Hepatocyte (in vitro differentiated cells): ENCODE results near the gene ATP9A. TPM values are rescaled to one million over a fixed set of nuclear protein-coding genes. Genes with fewer than 3 reads are reported as not detected.

Source experiments
- DNase-seq: peaks from one replicate; pipeline ENCODE4 v3.0.0-alpha.2; 2016; ENCODE audit warnings: low spot score
- H2AFZ ChIP-seq: fragments of 200-600 bp; sonication (generic); 2 replicates; pipeline ENCODE4 v1.6.0; 2016; ENCODE audit warnings: antibody characterized with exemption, mild to moderate bottlenecking
- H3K27ac ChIP-seq: fragments of 200-600 bp; sonication (generic); 2 replicates; pipeline ENCODE4 v1.5.1; 2016; ENCODE audit warnings: mild to moderate bottlenecking
- H3K27me3 ChIP-seq: fragments of 200-600 bp; sonication (generic); 2 replicates; pipeline ENCODE4 v1.6.1; 2016
- H3K36me3 ChIP-seq: fragments of 200-600 bp; sonication (generic); replicated peaks from 2 replicates; pipeline ENCODE4 v1.5.1; 2016; ENCODE audit warnings: low read depth; ENCODE audit not compliant: insufficient read depth
- H3K4me1 ChIP-seq: fragments of 200-600 bp; sonication (generic); 2 replicates; pipeline ENCODE4 v1.5.1; 2016; ENCODE audit warnings: mild to moderate bottlenecking, moderate library complexity; ENCODE audit not compliant: insufficient read depth
- H3K4me2 ChIP-seq: fragments of 200-600 bp; sonication (generic); 2 replicates; pipeline ENCODE4 v1.6.0; 2016
- H3K4me3 ChIP-seq: fragments of 200-600 bp; sonication (generic); 2 replicates; pipeline ENCODE4 v1.5.1; 2016; ENCODE audit warnings: mild to moderate bottlenecking
- H3K79me2 ChIP-seq: fragments of 200-600 bp; sonication (generic); 2 replicates; pipeline ENCODE4 v1.6.0; 2017; ENCODE audit warnings: mild to moderate bottlenecking
- H3K9me2 ChIP-seq: fragments of 200-600 bp; sonication (generic); replicated peaks from 2 replicates; pipeline ENCODE4 v1.6.0; 2017; ENCODE audit warnings: mild to moderate bottlenecking; ENCODE audit not compliant: insufficient read depth
- H3K9me3 ChIP-seq: fragments of 200-600 bp; sonication (generic); 2 replicates; pipeline ENCODE4 v1.5.1; 2016; ENCODE audit warnings: low read depth, mild to moderate bottlenecking
- H4K20me1 ChIP-seq: fragments of 200-600 bp; sonication (generic); 2 replicates; pipeline ENCODE4 v1.6.0; 2016; ENCODE audit warnings: mild to moderate bottlenecking; ENCODE audit not compliant: insufficient read depth, poor library complexity, severe bottlenecking
- CTCF ChIP-seq: fragments of 200-600 bp; sonication (generic); IDR thresholded peaks from 2 replicates; pipeline ENCODE4 v1.5.1; 2016; ENCODE audit warnings: antibody characterized with exemption, mild to moderate bottlenecking; ENCODE audit not compliant: poor library complexity
- EZH2 ChIP-seq: fragments of 200-600 bp; sonication (generic); IDR thresholded peaks from 2 replicates; pipeline ENCODE4 v1.6.1; 2016; ENCODE audit warnings: antibody characterized with exemption, mild to moderate bottlenecking, borderline replicate concordance
- EZH2phosphoT487 ChIP-seq: fragments of 200-600 bp; sonication (generic); IDR thresholded peaks from one replicate; pipeline ENCODE4 v1.6.1; 2018; ENCODE audit warnings: antibody characterized with exemption, mild to moderate bottlenecking, low read depth, moderate library complexity; ENCODE audit not compliant: unreplicated experiment, severe bottlenecking
- WGBS: methylation state at CpG from one replicate; pipeline ENCODE4 v1.1.6; 2016; ENCODE audit warnings: low lambda C conversion rate; ENCODE audit errors: missing lambda C conversion rate; 5-methylcytosine and 5-hydroxymethylcytosine counted together
- polyA plus RNA-seq: library from polyadenylated mRNA; unstranded; fragments of >200 nt; fragmentation: Nextera tagmentation; extraction: Ambion mirVana; gene quantifications from 2 replicates; pipeline ENCODE4 v1.2.1, GENCODE V29; 2016
- total RNA-seq: library from RNA; depleted of rRNA; stranded (reverse); fragments of >200 nt; gene quantifications from 2 replicates; pipeline ENCODE4 v1.2.3, GENCODE V29; 2014

ATP9A gene
- total and polyA plus RNA-seq, 2 experiments from 2014 or later: 12.1 to 28.1 TPM

GRCh38 chr20:51584737-51585136, 183.5 kb downstream of the ATP9A start:
- H3K4me3 ChIP-seq: no peak overlapping the region
- no peaks in the 10 kb centered on the region for H3K9me2 ChIP-seq
- no peaks in the 10 kb centered on the region for H3K4me1 ChIP-seq
- H4K20me1 ChIP-seq: no peaks in the 10 kb centered on the region
- no peaks in the 10 kb centered on the region for H3K36me3 ChIP-seq
- H2AFZ ChIP-seq: no peak overlapping the region
- no peak for TF ChIP-seq EZH2phosphoT487
- TF ChIP-seq EZH2: no peak
- no peak for TF ChIP-seq CTCF
- 64% methylated on average over 4 of the region's 4 CpGs for WGBS
- no peak overlapping the region for H3K4me2 ChIP-seq
- DNase-seq: no peak
- H3K79me2 ChIP-seq: no peaks in the 10 kb centered on the region
- H3K9me3 ChIP-seq: no peaks in the 10 kb centered on the region
- H3K27me3 ChIP-seq: no peaks in the 10 kb centered on the region
- no peak overlapping the region for H3K27ac ChIP-seq

GRCh38 chr20:51584116-51584515, 184.1 kb downstream of the ATP9A start:
- no peaks in the 10 kb centered on the region for H3K9me2 ChIP-seq
- no peak for DNase-seq
- no peak overlapping the region for H3K4me2 ChIP-seq
- H3K79me2 ChIP-seq: no peaks in the 10 kb centered on the region
- TF ChIP-seq EZH2 (no peak), EZH2phosphoT487 (no peak), CTCF (no peak)
- H3K27ac ChIP-seq: no peak overlapping the region
- H4K20me1 ChIP-seq: no peaks in the 10 kb centered on the region
- H3K4me1 ChIP-seq: no peaks in the 10 kb centered on the region
- WGBS: 95% methylated on average over 8 of the region's 8 CpGs
- H3K4me3 ChIP-seq: no peak overlapping the region
- no peaks in the 10 kb centered on the region for H3K27me3 ChIP-seq
- no peak overlapping the region for H2AFZ ChIP-seq
- H3K36me3 ChIP-seq: no peaks in the 10 kb centered on the region
- no peaks in the 10 kb centered on the region for H3K9me3 ChIP-seq

GRCh38 chr20:51583499-51583898, 184.7 kb downstream of the ATP9A start:
- no peaks in the 10 kb centered on the region for H3K4me1 ChIP-seq
- H3K4me3 ChIP-seq: no peak overlapping the region
- no peak overlapping the region for H3K27ac ChIP-seq
- H3K4me2 ChIP-seq: no peak overlapping the region
- no peaks in the 10 kb centered on the region for H3K36me3 ChIP-seq
- H3K9me2 ChIP-seq: no peaks in the 10 kb centered on the region
- no peak for DNase-seq
- H3K27me3 ChIP-seq: no peaks in the 10 kb centered on the region
- no peaks in the 10 kb centered on the region for H4K20me1 ChIP-seq
- H2AFZ ChIP-seq: no peak overlapping the region
- no peaks in the 10 kb centered on the region for H3K9me3 ChIP-seq
- 95% methylated on average over 14 of the region's 14 CpGs for WGBS
- TF ChIP-seq EZH2: no peak
- TF ChIP-seq EZH2phosphoT487: no peak
- TF ChIP-seq CTCF: no peak
- no peaks in the 10 kb centered on the region for H3K79me2 ChIP-seq

GRCh38 chr20:51583073-51583472, 185.1 kb downstream of the ATP9A start:
- H3K27me3 ChIP-seq: no peaks in the 10 kb centered on the region
- no peak overlapping the region for H3K4me2 ChIP-seq
- DNase-seq: no peak
- no peaks in the 10 kb centered on the region for H3K9me3 ChIP-seq
- H3K27ac ChIP-seq: no peak overlapping the region
- WGBS: 92% methylated on average over 13 of the region's 13 CpGs
- H3K4me1 ChIP-seq: no peaks in the 10 kb centered on the region
- H3K36me3 ChIP-seq: no peaks in the 10 kb centered on the region
- H3K9me2 ChIP-seq: no peaks in the 10 kb centered on the region
- H2AFZ ChIP-seq: no peak overlapping the region
- TF ChIP-seq EZH2phosphoT487 (no peak), EZH2 (no peak), CTCF (no peak)
- H4K20me1 ChIP-seq: no peaks in the 10 kb centered on the region
- no peaks in the 10 kb centered on the region for H3K79me2 ChIP-seq
- H3K4me3 ChIP-seq: no peak overlapping the region
